Measurements from ENCODE around the gene ADGRF3.
"Not testable (repeated sequence)": the region's sequence is repeated elsewhere in the genome, so short reads cannot be mapped to it uniquely, and the experiment has no call there.

The ADGRF3 gene

DNA sequence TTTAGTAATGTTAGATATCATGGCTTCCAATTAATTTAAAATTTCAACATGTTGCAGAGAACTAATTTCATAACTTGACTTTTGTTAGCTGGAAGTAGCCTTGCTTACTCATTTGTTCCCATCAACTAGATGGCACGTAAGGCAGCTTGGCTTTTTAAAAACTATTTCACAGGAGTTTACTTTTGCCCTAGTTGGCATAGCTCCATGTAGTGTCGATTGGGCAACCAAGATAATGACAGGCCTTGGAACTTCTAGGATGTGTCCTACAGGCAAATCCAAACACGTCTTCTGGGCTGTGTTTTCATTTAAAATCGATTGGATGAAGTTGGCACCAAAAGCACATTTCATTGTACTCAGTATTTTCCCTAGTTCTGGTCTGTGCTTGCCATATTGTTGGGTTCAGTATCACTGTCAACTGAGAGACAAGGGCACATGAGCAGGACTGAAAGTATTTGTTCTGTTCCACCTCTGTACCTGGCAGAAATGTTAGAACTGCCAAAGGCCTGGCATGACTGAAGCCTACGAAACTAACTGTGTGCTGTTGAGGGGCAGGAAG, 72.5 kb downstream of the ADGRF3 start:
- no peak for DNase-seq (ENCODE audit: low read depth)

DNA sequence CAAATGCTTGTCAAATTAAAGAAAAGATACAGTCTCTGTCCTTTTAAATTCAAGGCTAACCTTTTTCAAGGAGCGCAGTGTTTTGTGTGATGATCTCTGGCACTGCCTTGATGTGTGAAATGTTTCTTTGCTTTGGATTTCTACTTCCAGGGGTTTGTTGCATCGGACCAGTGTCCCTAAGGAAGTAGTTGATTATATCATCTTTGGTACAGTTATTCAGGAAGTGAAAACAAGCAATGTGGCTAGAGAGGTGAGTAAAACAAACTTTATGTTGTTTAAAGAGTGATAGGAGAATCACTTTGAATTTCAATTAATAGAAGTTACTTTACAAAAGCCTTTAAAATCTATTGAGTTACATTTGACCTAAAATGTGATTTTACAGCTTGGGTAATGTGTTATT, 73.1 kb downstream of the ADGRF3 start:
- no peak for DNase-seq (ENCODE audit: low read depth)

DNA sequence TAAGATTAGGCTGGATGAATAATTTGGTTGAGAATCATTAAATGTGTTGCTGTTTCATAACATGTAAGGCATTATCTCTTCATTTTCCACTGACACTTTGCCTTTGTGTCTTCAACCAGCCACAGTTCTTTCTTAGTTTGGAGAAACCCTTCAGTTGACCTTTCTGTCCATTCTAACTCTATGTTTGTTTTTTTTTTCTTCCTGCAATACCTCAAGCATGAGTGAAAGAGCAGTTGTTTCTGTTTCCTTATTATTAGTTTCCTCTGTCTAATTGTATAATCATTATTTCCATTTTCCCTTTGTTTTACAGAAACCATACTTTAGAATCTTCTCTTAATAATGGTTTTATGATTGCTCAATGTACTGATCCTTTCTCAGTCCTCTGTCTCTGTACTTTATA, 76.2 kb downstream of the ADGRF3 start:
- DNase-seq (ENCODE audit: low read depth), result no peak

DNA sequence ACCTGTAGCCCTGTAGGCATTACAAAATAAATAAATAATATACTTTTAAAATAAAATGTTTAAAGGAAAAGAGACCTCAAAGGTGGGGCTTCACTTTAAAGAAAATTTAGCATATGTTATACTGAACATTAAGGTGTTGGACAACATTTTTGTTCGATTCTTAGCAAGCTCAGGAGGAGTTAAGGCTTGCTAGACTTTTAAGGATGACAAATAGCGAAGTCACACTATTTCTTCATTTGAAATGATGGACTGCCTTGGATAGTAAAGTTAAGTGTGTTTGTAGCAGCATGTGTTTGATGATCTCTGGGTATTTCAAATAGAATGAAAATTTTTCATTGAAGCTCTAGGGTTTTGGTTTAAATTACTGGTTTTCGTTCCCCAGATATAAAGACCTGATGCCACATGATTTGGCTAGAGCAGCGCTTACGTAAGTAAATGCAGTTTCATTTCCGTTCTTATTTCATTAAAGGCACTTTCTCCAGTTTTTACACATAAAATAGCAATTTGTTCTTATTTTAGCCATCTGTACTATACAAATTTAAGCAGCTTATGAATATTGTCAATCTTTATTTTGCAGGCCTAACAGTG, 76.9 kb downstream of the ADGRF3 start:
- DNase-seq (ENCODE audit: low read depth), result no peak

DNA sequence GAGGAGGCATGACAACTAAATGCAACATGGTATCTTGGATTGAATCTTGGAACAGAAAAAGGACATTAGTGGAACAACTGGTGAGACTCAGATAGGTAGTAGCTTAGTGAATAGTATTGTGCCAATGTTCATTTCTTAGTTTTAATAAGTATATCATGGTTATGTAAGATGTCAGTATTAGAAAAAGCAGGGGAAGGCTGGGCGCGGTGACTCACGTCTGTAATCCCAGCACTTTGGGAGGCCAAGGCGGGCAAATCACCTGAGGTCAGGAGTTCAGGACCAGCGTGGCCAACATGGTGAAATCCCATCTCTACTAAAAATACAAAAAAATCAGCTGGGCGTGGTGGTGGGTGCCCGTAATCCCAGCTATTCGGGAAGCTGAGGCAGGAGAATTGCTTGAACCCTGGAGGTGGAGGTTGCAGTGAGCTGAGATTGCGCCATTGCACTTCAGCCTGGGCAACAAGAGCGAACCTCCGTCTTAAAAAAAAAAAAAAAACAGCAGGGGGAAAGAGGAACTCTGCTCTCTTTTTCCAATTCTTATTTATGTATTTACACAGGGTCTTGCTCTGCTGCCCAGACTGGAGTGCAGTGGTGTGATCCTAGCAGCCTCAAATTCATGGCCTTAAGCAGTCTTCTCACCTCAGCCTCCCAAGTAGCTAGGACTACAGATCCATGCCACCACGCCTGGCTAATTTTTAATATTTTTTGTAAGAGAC, 77.8 kb downstream of the ADGRF3 start:
- not testable (repeated sequence) for DNase-seq (ENCODE audit: low read depth)

DNA sequence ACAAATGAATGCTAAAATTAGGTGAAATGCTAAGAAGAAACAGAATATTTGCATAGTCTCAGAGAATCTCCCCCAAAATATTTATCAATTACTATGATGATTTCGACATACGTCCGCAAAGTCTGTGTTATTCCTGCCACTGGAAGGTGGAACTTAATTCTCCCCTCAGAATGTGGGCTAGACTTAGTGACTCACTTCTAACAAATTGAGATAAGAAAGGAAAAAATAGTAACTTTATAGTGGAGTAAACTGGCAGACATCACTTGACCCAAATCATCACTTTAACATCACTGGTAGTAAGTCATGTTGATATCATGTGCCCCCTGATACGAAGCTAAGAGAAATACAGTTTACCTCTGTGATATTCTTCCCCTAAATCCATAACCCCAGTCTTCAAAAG, 78.4 kb downstream of the ADGRF3 start:
- DNase-seq (ENCODE audit: low read depth), result no peak

DNA sequence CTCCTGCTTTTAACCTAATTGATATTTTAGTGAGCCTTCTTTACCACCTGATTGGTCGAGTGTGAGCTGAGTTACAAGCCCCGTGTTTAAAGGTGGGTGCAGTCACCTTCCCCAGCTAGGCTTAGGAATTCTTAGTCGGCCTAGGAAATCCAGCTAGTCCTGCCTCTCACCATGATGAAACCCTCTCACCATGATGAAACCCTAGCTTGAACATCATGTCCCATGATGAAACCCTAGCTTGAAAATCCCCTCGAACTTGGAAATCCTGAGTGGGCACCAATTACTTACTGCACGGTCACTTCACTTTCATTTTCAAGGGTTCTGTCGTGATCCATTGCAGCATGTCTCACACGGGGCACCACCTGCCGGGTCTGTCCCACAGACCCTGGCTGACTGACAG, 87.8 kb downstream of the ADGRF3 start:
- DNase-seq (ENCODE audit: low read depth), result not testable (repeated sequence)
